C4-2B (cell line): Measurements from ENCODE around the gene ZNF367.

ENCODE experiments used
- ZFX ChIP-seq: fragments of 450-650 bp; IDR thresholded peaks from 2 replicates; pipeline ENCODE4 v1.6.1; 2017
- TF ChIP-seq, protein P1 (sequence below): fragments of 450-650 bp; conservative IDR thresholded peaks from 2 replicates; pipeline ENCODE4 v1.5.1; 2017; ENCODE audit warnings: mild to moderate bottlenecking

DNA sequence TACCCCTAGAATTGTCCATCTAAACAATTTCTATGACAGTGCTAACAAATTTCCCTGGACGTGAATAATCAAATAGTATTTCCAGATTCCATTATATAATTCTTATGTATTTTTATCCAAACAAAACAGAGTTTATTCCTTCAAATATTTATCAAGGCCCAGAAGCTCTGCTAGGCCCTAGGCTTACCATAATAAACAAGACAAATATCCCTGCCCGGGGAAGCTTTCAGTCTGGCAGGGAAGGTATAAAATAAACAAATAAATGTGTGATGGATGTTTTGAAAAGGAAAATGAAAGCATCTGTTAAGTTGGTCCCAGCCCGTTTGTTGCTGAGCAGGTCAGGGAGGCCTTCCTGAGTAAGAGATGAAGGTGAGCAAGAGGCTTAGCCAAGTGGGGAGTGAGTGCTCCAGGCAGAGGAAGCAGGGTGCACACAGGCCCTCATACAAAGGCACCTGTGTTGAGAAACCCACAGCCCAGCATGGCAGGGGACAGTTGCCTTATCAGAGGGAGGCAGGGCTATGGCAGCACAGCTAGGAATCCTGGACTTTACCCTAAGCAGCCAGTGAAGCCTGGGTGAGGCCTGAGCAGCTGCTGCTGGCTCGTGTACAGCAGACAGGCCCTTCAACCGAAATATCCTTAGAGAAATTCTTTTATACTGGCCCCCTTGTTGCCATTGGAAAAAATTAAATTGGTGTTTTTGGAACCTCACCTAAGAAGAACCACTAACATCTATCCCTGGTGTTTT lies 27.0 kb downstream of the ZNF367 start:
- TF ChIP-seq, protein P1, sequence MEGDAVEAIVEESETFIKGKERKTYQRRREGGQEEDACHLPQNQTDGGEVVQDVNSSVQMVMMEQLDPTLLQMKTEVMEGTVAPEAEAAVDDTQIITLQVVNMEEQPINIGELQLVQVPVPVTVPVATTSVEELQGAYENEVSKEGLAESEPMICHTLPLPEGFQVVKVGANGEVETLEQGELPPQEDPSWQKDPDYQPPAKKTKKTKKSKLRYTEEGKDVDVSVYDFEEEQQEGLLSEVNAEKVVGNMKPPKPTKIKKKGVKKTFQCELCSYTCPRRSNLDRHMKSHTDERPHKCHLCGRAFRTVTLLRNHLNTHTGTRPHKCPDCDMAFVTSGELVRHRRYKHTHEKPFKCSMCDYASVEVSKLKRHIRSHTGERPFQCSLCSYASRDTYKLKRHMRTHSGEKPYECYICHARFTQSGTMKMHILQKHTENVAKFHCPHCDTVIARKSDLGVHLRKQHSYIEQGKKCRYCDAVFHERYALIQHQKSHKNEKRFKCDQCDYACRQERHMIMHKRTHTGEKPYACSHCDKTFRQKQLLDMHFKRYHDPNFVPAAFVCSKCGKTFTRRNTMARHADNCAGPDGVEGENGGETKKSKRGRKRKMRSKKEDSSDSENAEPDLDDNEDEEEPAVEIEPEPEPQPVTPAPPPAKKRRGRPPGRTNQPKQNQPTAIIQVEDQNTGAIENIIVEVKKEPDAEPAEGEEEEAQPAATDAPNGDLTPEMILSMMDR: no peak
- no peak for TF ChIP-seq ZFX
